Epithelial cell of esophagus (primary cell): Measurements from ENCODE around the gene PRG2.

Source experiments
- DNase-seq: peaks from one replicate; pipeline ENCODE4 v3.0.0; 2010; ENCODE audit warnings: low read depth
- H3K4me3 ChIP-seq: 2 replicates; pipeline ENCODE4 v1.5.1; 2011; ENCODE audit warnings: mild to moderate bottlenecking, low read length, control low read depth
- TF ChIP-seq, protein P1 (sequence below): IDR thresholded peaks from 2 replicates; pipeline ENCODE4 v1.5.1; 2011; ENCODE audit warnings: low read depth, mild to moderate bottlenecking, low read length, control low read depth, inconsistent platforms; ENCODE audit not compliant: insufficient read depth; ENCODE audit errors: missing control alignments

Gene PRG2

DNA sequence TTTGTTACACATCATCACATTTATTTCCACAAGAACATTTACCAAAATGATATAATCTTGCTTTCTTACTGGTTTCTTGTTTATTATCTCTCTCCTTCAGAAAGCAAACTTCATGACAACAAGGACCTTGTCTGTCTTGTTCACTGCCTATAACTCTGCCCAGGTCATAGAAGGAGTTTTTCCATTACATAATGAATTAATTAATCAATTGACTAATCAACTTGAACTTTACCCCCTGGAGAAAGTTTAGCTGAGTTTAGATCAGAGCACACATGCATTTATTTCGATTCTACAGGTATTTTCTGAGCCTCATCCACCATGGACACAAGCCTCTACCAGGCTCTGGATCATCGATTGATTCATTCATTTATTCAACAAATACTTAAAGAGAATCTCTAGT, 6.3 kb upstream of the PRG2 start:
- no peak overlapping the region for H3K4me3 ChIP-seq

DNA sequence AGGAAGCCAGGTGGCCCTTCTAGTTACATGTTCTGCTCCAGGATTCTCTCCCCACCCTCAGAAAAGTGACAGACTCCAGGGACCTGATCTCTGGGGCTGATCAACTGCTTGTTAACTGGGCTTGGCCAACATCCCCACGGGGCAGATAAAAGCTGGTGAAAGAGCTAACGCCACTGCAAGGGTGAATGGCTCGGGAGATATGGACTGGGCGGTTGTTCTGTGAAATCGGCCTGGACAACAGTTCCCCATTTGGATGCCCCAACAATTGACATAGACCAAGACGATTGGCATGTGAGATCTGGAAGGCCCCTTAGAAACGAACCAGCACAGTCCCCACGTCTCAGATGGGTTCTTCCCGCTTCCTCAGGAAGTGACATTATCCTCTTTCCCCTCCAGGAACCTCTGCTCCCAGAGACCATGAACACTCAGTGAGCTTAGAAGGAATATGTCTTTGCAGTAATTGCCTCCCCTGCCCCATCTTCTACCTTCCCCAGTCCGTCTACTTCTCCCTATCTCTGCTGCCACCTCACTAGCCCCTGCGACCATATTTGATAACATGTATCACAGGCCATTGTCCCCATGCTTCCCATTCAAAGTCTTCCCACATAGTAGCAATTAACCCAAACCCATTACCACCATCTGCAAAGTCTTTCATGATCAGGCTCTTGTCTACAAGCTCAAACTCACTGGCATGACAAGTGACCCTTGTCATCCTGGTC, 5.6 kb upstream of the PRG2 start:
- H3K4me3 ChIP-seq, result no peak overlapping the region
- TF ChIP-seq, protein P1, sequence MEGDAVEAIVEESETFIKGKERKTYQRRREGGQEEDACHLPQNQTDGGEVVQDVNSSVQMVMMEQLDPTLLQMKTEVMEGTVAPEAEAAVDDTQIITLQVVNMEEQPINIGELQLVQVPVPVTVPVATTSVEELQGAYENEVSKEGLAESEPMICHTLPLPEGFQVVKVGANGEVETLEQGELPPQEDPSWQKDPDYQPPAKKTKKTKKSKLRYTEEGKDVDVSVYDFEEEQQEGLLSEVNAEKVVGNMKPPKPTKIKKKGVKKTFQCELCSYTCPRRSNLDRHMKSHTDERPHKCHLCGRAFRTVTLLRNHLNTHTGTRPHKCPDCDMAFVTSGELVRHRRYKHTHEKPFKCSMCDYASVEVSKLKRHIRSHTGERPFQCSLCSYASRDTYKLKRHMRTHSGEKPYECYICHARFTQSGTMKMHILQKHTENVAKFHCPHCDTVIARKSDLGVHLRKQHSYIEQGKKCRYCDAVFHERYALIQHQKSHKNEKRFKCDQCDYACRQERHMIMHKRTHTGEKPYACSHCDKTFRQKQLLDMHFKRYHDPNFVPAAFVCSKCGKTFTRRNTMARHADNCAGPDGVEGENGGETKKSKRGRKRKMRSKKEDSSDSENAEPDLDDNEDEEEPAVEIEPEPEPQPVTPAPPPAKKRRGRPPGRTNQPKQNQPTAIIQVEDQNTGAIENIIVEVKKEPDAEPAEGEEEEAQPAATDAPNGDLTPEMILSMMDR, result no peak
- DNase-seq, result no peak

More for the DNA sequence above, 6.3 kb upstream of the PRG2 start:
- TF ChIP-seq, protein P1, result no peak
- DNase-seq, result no peak

DNA sequence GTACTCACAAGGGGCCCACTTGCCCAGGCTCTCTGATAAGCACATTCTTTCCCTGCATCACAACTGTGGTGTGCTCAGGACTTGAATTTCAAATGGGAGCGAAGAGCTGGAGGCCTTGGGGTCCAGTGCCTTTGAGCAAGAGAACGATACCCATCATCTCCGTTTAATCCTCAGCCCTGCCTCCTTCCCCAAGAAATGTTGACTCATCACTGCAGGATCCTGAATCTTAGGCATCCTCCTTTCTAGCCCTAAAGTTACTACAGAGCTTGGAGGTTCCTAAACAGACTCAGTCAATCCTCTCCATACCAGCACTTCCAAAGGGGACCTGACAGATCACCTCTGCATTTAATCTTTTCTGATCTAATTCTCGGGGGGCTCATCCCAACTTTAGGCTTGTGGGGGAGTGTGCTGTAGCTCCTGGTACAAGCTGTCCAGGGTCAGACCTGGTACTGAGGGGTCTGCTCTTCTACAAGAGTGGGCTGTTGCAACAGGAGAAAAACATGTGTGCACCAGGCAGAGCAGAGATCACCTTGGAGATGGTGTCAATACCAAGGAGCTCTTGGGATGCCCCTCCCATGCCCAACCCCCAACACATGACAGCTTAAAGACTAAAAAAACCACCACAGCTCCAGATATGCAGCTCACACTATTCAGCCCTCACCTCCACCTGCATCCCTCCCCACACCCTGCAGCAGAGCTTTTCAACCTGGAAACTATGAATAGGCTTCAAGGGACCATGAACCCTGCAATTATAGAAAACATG, 3.9 kb upstream of the PRG2 start:
- H3K4me3 ChIP-seq, result no peak overlapping the region
- DNase-seq, result no peak
- TF ChIP-seq, protein P1, result no peak

DNA sequence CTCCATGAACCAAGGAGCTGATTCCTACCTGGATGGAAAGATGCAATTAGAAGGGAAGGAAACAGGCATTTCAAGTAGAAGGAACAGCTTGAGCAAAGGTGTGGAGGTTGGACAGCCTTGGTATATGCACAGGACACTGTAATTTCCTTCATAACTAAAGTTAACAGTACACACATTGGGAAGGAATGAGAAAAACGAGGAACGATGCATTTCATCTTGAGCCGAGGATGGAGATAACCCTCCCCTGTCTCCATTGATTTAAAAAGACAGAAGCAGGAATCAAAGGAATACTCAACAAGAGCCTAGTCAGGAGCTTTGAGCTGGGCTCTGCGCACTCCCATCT, 2.3 kb upstream of the PRG2 start:
- DNase-seq, result no peak
- H3K4me3 ChIP-seq, result no peak overlapping the region
- TF ChIP-seq, protein P1, result no peak

DNA sequence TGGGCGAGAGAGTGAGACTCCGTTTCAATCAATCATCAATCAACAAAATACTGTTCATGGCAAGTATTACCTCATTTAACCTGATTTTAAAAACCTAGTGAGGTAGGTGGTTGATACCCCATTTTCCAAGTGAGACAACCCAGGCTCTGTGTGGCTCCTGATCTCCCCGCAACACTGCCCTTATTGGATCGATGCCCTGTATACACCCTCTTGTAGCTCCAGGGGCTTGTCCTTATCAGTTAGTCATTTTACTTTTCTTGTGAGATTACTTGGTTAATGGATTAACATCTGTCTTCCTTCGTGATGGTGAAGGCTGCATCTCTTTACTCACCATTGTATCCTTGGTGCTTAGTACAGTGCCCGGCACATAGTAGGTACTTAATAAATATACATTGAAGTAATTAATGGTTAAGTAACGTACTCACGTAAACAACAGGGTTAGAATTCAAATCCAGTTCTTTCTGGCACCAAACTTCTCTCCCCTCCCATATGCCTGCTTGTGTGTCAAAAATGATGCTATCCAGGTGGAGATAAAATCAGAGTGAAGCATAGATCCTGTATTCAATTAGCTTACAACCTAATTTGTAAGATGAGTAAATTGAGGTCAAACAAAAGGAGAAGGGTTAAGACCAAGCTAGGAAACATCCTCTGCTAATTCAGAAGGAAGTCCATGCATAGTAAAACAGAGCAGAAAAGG, 1.8 kb upstream of the PRG2 start:
- TF ChIP-seq, protein P1, result no peak
- H3K4me3 ChIP-seq, result no peak overlapping the region
- DNase-seq, result no peak

DNA sequence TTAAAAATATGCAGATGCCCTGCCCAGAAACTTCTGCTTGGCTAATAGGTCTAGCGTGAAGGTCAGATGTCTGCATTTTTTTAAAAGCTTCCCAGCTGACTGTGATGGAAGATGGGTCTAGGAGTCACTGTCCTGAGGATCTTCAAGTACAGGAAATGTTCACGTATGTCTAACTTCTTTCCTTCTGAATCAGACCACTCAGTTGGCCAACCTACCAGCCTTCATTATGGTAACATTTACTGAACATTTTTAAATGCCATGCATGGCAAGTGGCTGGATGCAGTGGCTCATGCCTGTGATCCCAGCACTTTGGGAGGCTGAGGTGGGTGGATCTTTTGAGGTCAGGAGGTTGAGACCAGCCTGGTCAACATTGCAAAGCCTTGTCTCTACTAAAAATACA, 1.1 kb upstream of the PRG2 start:
- DNase-seq, result no peak
- TF ChIP-seq, protein P1, result no peak
- no peak overlapping the region for H3K4me3 ChIP-seq
